ENCODE measurements around the gene PRSS36.

PRSS36 gene

DNA sequence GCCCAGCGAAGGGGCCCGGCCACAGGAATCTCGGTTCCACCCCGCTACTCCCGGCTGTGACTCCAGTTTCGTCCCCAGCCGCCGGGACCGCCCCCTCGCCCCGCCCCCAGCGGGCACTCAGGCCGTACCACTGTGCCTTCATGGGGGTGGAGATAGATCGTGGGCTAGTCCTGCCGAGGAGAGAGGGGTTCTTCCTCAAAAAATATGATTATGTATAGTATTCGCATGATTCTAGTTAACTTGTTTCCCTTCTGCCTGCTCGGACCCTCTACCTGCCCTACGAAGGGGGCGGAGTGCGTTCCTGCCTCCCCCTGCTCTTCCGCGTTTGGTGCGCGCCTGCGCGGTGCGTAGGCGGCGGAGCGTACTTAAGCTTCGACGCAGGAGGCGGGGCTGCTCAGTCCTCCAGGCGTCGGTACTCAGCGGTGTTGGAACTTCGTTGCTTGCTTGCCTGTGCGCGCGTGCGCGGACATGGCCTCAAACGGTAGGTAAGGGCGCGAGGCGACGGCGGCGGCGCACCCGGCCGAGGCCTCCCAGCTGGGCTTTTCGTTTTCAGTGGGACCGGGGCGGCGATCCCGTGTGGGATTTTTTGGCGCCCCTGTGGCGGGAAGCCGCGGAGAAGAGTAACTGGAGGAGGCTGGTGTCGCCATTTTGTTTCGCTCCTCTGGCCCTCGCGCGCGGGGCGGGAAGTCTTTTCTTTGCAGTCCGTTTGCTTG is 30.0 kb upstream of the PRSS36 start, which contains the start of gene FUS (continued):
- TF ChIP-seq, protein P1, sequence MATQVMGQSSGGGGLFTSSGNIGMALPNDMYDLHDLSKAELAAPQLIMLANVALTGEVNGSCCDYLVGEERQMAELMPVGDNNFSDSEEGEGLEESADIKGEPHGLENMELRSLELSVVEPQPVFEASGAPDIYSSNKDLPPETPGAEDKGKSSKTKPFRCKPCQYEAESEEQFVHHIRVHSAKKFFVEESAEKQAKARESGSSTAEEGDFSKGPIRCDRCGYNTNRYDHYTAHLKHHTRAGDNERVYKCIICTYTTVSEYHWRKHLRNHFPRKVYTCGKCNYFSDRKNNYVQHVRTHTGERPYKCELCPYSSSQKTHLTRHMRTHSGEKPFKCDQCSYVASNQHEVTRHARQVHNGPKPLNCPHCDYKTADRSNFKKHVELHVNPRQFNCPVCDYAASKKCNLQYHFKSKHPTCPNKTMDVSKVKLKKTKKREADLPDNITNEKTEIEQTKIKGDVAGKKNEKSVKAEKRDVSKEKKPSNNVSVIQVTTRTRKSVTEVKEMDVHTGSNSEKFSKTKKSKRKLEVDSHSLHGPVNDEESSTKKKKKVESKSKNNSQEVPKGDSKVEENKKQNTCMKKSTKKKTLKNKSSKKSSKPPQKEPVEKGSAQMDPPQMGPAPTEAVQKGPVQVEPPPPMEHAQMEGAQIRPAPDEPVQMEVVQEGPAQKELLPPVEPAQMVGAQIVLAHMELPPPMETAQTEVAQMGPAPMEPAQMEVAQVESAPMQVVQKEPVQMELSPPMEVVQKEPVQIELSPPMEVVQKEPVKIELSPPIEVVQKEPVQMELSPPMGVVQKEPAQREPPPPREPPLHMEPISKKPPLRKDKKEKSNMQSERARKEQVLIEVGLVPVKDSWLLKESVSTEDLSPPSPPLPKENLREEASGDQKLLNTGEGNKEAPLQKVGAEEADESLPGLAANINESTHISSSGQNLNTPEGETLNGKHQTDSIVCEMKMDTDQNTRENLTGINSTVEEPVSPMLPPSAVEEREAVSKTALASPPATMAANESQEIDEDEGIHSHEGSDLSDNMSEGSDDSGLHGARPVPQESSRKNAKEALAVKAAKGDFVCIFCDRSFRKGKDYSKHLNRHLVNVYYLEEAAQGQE (tag by site-specific recombination; IDR thresholded peaks at IDR 0.05), result peak; percentile 57; the same call in 1 of the 2 replicates
- TF ChIP-seq ZNF157 (tag by site-specific recombination; IDR thresholded peaks at IDR 0.05) (0 out of 2 replicates have a peak, but pooled peaks have one; percentile 39), ZNF24 (tag by site-specific recombination; IDR thresholded peaks at IDR 0.05) (no peak; the same call in 1 of the 2 replicates), ZFP3 (tag by site-specific recombination; IDR thresholded peaks at IDR 0.05; ENCODE audit: low read depth) (no peak), ZNF391 (tag by site-specific recombination; IDR thresholded peaks at IDR 0.05; ENCODE audit: borderline replicate concordance, low read depth) (peak; percentile 92), ZFP69B (tag by site-specific recombination; IDR thresholded peaks at IDR 0.05) (peak; percentile 52), ZSCAN23 (tag by site-specific recombination; IDR thresholded peaks at IDR 0.05) (peak; percentile 56; the same call in 1 of the 2 replicates), ZBTB21 (tag by site-specific recombination; IDR thresholded peaks at IDR 0.05) (peak; percentile 21), ZNF146 (tag by site-specific recombination; IDR thresholded peaks at IDR 0.05) (peak; percentile 20; the same call in 1 of the 2 replicates), ZSCAN16 (tag by site-specific recombination; IDR thresholded peaks at IDR 0.05) (no peak), ZNF544 (tag by site-specific recombination; IDR thresholded peaks at IDR 0.05) (no peak), HOXA7 (CRISPR knock-in tag; IDR thresholded peaks at IDR 0.05; ENCODE audit: borderline replicate concordance) (no peak), GLIS2 (tag by site-specific recombination; IDR thresholded peaks at IDR 0.05) (peak; percentile 89), ZNF747 (tag by site-specific recombination; IDR thresholded peaks at IDR 0.05) (peak; percentile 89; the same call in 1 of the 2 replicates), ZNF239 (tag by site-specific recombination; IDR thresholded peaks at IDR 0.05) (peak; percentile 63; the same call in 1 of the 2 replicates), ZNF169 (tag by site-specific recombination; IDR thresholded peaks at IDR 0.05) (no peak), ZNF324 (tag by site-specific recombination; IDR thresholded peaks at IDR 0.05) (peak; percentile 92), ZNF623 (tag by site-specific recombination; IDR thresholded peaks at IDR 0.05) (peak; percentile 51), ZNF529 (tag by site-specific recombination; IDR thresholded peaks at IDR 0.05; ENCODE audit: insufficient replicate concordance) (no peak), ZNF223 (tag by site-specific recombination; IDR thresholded peaks at IDR 0.05) (no peak), ZIC2 (tag by site-specific recombination; IDR thresholded peaks at IDR 0.05) (peak; percentile 23; the same call in 1 of the 2 replicates), ZNF560 (tag by site-specific recombination; IDR thresholded peaks at IDR 0.05; ENCODE audit: borderline replicate concordance) (no peak), ZNF174 (tag by site-specific recombination; IDR thresholded peaks at IDR 0.05) (no peak), GLI4 (tag by site-specific recombination; IDR thresholded peaks at IDR 0.05) (peak; percentile 96), ZNF184 (tag by site-specific recombination; IDR thresholded peaks at IDR 0.05) (0 out of 2 replicates have a peak, but pooled peaks have one; percentile 33), ZNF596 (tag by site-specific recombination; IDR thresholded peaks at IDR 0.05) (no peak), ZNF585B (tag by site-specific recombination; IDR thresholded peaks at IDR 0.05) (no peak), SP7 (tag by site-specific recombination; IDR thresholded peaks at IDR 0.05) (peak; percentile 92)
- TF ChIP-seq, protein P2, sequence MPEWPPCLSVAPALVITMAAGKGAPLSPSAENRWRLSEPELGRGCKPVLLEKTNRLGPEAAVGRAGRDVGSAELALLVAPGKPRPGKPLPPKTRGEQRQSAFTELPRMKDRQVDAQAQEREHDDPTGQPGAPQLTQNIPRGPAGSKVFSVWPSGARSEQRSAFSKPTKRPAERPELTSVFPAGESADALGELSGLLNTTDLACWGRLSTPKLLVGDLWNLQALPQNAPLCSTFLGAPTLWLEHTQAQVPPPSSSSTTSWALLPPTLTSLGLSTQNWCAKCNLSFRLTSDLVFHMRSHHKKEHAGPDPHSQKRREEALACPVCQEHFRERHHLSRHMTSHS (tag by site-specific recombination; IDR thresholded peaks at IDR 0.05), result no peak
- TF ChIP-seq, protein P3, sequence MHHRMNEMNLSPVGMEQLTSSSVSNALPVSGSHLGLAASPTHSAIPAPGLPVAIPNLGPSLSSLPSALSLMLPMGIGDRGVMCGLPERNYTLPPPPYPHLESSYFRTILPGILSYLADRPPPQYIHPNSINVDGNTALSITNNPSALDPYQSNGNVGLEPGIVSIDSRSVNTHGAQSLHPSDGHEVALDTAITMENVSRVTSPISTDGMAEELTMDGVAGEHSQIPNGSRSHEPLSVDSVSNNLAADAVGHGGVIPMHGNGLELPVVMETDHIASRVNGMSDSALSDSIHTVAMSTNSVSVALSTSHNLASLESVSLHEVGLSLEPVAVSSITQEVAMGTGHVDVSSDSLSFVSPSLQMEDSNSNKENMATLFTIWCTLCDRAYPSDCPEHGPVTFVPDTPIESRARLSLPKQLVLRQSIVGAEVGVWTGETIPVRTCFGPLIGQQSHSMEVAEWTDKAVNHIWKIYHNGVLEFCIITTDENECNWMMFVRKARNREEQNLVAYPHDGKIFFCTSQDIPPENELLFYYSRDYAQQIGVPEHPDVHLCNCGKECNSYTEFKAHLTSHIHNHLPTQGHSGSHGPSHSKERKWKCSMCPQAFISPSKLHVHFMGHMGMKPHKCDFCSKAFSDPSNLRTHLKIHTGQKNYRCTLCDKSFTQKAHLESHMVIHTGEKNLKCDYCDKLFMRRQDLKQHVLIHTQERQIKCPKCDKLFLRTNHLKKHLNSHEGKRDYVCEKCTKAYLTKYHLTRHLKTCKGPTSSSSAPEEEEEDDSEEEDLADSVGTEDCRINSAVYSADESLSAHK (tag by site-specific recombination; IDR thresholded peaks at IDR 0.05), result peak; percentile 31; the same call in 1 of the 2 replicates
- TF ChIP-seq, protein P4, sequence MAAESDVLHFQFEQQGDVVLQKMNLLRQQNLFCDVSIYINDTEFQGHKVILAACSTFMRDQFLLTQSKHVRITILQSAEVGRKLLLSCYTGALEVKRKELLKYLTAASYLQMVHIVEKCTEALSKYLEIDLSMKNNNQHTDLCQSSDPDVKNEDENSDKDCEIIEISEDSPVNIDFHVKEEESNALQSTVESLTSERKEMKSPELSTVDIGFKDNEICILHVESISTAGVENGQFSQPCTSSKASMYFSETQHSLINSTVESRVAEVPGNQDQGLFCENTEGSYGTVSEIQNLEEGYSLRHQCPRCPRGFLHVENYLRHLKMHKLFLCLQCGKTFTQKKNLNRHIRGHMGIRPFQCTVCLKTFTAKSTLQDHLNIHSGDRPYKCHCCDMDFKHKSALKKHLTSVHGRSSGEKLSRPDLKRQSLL (tag by site-specific recombination; IDR thresholded peaks at IDR 0.05), result no peak
- TF ChIP-seq, protein P5, sequence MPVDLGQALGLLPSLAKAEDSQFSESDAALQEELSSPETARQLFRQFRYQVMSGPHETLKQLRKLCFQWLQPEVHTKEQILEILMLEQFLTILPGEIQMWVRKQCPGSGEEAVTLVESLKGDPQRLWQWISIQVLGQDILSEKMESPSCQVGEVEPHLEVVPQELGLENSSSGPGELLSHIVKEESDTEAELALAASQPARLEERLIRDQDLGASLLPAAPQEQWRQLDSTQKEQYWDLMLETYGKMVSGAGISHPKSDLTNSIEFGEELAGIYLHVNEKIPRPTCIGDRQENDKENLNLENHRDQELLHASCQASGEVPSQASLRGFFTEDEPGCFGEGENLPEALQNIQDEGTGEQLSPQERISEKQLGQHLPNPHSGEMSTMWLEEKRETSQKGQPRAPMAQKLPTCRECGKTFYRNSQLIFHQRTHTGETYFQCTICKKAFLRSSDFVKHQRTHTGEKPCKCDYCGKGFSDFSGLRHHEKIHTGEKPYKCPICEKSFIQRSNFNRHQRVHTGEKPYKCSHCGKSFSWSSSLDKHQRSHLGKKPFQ (tag by site-specific recombination; IDR thresholded peaks at IDR 0.05), result peak; percentile 12; the same call in 1 of the 2 replicates
